WTC11 (cell line): ENCODE results near the gene HUS1.

Experiments used
- CREB1 ChIP-seq: sonication (generic); formaldehyde crosslinking; IDR thresholded peaks from 2 replicates; pipeline ENCODE4 v1.8.0; 2023; ENCODE audit warnings: mild to moderate bottlenecking, missing genetic modification reagents
- EMX1 ChIP-seq: fragments of 250-450 bp; sonication (Bioruptor Pico); IDR thresholded peaks from 2 replicates; pipeline ENCODE4 v1.8.0; 2021; ENCODE audit warnings: mild to moderate bottlenecking
- FOXK1 ChIP-seq: sonication (generic); formaldehyde crosslinking; IDR thresholded peaks from 2 replicates; pipeline ENCODE4 v1.8.0; 2022; ENCODE audit warnings: mild to moderate bottlenecking, moderate library complexity, missing genetic modification reagents
- SP1 ChIP-seq: sonication (generic); formaldehyde crosslinking; conservative IDR thresholded peaks from 2 replicates; pipeline ENCODE4 v1.8.1; 2022; ENCODE audit warnings: missing genetic modification reagents
- ZNF121 ChIP-seq: sonication (generic); formaldehyde crosslinking; IDR thresholded peaks from 2 replicates; pipeline ENCODE4 v1.8.0; 2023; ENCODE audit warnings: missing genetic modification reagents
- ZNF232 ChIP-seq: sonication (generic); formaldehyde crosslinking; IDR thresholded peaks from 2 replicates; pipeline ENCODE4 v1.8.0; 2022; ENCODE audit warnings: mild to moderate bottlenecking, missing genetic modification reagents
- TF ChIP-seq, protein P1 (sequence below): fragments of 200-600 bp; IDR thresholded peaks from 2 replicates; pipeline ENCODE4 v1.8.0; 2022; ENCODE audit warnings: antibody characterized with exemption
- TF ChIP-seq, protein P2 (sequence below): sonication (generic); formaldehyde crosslinking; IDR thresholded peaks from 2 replicates; pipeline ENCODE4 v1.8.1; 2023; ENCODE audit warnings: mild to moderate bottlenecking, missing genetic modification reagents, moderate library complexity
- TF ChIP-seq, protein P3 (sequence below): sonication (generic); formaldehyde crosslinking; IDR thresholded peaks from 2 replicates; pipeline ENCODE4 v1.8.0; 2022; ENCODE audit warnings: mild to moderate bottlenecking, missing genetic modification reagents
- TF ChIP-seq, protein P4 (sequence below): sonication (generic); formaldehyde crosslinking; IDR thresholded peaks from 2 replicates; pipeline ENCODE4 v1.8.1; 2023; ENCODE audit warnings: mild to moderate bottlenecking, missing genetic modification reagents, moderate library complexity
- TF ChIP-seq, protein P5 (sequence below): sonication (generic); formaldehyde crosslinking; IDR thresholded peaks from 2 replicates; pipeline ENCODE4 v1.8.1; 2022; ENCODE audit warnings: low read depth, missing genetic modification reagents, borderline replicate concordance

DNA sequence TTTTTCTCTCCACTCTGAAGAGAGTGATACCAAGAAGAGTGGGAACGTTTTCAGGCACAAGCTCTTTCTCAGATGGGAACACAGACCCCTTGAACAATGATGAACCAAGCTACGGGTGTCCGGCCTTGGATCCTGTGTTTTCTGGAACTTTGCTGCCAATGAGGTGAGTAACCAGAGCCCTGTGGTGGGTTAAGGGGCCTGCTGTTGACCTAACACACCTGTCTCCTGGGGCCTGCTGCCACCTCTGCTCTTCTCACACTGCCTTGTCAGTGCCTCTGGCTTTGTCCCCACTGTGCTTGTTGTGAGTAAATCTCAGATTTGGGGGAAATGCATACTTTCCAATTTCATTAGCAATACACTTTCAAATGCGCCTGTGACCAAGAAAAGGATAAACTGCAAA lies 29.7 kb downstream of the HUS1 start:
- TF ChIP-seq, protein P1, sequence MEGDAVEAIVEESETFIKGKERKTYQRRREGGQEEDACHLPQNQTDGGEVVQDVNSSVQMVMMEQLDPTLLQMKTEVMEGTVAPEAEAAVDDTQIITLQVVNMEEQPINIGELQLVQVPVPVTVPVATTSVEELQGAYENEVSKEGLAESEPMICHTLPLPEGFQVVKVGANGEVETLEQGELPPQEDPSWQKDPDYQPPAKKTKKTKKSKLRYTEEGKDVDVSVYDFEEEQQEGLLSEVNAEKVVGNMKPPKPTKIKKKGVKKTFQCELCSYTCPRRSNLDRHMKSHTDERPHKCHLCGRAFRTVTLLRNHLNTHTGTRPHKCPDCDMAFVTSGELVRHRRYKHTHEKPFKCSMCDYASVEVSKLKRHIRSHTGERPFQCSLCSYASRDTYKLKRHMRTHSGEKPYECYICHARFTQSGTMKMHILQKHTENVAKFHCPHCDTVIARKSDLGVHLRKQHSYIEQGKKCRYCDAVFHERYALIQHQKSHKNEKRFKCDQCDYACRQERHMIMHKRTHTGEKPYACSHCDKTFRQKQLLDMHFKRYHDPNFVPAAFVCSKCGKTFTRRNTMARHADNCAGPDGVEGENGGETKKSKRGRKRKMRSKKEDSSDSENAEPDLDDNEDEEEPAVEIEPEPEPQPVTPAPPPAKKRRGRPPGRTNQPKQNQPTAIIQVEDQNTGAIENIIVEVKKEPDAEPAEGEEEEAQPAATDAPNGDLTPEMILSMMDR: no peak
- TF ChIP-seq, protein P2, sequence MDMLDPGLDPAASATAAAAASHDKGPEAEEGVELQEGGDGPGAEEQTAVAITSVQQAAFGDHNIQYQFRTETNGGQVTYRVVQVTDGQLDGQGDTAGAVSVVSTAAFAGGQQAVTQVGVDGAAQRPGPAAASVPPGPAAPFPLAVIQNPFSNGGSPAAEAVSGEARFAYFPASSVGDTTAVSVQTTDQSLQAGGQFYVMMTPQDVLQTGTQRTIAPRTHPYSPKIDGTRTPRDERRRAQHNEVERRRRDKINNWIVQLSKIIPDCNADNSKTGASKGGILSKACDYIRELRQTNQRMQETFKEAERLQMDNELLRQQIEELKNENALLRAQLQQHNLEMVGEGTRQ (CRISPR knock-in tag): no peak
- TF ChIP-seq CREB1 (CRISPR knock-in tag) (no peak), EMX1 (CRISPR knock-in tag) (no peak), SP1 (CRISPR knock-in tag) (no peak), FOXK1 (CRISPR knock-in tag) (no peak), ZNF232 (CRISPR knock-in tag) (no peak), ZNF121 (no peak)
- TF ChIP-seq, protein P3, sequence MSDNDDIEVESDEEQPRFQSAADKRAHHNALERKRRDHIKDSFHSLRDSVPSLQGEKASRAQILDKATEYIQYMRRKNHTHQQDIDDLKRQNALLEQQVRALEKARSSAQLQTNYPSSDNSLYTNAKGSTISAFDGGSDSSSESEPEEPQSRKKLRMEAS (CRISPR knock-in tag): no peak
- TF ChIP-seq, protein P4, sequence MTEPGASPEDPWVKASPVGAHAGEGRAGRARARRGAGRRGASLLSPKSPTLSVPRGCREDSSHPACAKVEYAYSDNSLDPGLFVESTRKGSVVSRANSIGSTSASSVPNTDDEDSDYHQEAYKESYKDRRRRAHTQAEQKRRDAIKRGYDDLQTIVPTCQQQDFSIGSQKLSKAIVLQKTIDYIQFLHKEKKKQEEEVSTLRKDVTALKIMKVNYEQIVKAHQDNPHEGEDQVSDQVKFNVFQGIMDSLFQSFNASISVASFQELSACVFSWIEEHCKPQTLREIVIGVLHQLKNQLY: no peak
- TF ChIP-seq, protein P5, sequence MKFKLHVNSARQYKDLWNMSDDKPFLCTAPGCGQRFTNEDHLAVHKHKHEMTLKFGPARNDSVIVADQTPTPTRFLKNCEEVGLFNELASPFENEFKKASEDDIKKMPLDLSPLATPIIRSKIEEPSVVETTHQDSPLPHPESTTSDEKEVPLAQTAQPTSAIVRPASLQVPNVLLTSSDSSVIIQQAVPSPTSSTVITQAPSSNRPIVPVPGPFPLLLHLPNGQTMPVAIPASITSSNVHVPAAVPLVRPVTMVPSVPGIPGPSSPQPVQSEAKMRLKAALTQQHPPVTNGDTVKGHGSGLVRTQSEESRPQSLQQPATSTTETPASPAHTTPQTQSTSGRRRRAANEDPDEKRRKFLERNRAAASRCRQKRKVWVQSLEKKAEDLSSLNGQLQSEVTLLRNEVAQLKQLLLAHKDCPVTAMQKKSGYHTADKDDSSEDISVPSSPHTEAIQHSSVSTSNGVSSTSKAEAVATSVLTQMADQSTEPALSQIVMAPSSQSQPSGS: no peak
